ENCODE data around the gene RMND5A.
"Not testable (repeated sequence)": the region's sequence is repeated elsewhere in the genome, so short reads cannot be mapped to it uniquely, and the experiment has no call there.

Gene RMND5A, protein sequence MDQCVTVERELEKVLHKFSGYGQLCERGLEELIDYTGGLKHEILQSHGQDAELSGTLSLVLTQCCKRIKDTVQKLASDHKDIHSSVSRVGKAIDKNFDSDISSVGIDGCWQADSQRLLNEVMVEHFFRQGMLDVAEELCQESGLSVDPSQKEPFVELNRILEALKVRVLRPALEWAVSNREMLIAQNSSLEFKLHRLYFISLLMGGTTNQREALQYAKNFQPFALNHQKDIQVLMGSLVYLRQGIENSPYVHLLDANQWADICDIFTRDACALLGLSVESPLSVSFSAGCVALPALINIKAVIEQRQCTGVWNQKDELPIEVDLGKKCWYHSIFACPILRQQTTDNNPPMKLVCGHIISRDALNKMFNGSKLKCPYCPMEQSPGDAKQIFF
- total RNA-seq, result 125 to 144 reads per million in 2 experiments

DNA sequence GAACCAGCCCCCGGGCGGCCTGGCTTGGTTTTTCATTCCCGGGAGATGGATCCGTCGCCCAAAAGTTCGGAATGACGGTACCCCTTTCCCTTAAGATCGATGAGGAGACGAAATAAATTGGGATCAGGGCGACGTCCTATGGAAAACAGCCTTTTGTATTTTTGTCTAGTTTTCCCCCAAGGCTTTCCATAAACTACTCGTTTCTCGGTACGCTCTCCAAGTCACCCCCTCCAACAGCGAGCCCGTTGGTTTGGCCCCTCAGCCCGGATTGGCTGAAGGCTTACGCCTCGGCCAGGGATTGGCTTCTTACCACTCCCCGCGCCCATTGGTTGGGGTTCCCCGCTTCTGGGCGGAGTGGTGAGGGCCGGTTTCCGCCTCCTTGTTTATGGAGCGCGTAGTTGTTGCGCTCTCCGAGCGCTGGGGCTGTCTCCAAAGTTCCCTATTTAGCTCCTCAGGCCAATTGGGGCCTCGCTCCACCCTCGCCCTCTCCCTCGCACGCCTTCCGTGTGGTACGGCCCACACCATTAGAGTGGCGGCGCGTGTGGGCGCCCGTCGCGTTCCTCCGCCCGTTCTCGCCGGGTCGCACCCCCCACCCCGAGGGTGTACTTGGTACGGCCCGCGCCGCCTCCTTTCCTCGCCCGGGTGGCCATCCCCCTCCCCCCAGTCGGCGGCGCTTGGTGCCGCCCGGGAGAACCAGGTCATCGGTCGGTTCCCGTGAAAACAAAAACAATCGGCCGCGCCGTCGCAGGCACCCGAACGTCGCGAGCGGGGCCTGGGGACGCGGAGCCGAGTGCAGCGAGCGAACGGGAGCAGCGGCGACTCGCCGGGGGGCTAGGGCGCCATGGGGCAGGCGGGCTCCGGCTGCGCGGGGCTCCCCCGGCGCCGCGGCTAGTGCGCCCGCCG, at the start of gene RMND5A:
Gene RMND5A, plus strand, starts transcription at position 655 of the 903 bp plus-strand sequence. CDS start 377 bp downstream, outside the sequence.
- peak; percentile 87 for DNase-seq (ENCODE audit: low read depth)

DNA sequence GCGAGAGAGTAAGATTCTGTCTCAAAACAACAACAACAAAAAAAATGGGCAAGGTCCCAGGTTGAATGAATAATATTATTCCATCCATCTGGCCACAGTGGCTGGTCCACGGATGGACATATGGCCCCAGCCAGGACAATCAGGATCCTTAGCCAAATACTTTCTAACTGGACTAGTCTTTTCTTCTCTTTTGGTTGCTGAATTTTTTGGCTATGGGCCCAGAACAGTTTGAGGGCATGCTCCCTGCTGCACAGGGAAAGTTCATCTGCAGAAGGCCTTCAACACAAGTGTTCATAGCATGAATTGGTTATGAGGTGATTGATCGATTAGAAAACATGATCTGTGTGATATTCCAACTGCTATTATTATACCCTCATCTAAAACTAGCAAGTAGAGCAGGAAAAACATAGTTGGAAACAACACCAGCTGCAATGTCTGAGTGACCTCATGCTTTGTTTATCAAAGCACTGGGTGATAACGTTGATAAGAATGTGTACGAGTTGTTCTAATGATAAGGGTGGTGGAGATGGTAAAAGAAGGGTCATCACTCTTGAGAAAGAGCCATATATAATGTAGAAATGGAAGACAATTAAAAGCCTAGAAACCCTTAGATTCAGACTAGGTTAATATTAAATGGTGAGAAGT, 48.6 kb upstream of the RMND5A start:
- no peak for DNase-seq (ENCODE audit: low read depth)

DNA sequence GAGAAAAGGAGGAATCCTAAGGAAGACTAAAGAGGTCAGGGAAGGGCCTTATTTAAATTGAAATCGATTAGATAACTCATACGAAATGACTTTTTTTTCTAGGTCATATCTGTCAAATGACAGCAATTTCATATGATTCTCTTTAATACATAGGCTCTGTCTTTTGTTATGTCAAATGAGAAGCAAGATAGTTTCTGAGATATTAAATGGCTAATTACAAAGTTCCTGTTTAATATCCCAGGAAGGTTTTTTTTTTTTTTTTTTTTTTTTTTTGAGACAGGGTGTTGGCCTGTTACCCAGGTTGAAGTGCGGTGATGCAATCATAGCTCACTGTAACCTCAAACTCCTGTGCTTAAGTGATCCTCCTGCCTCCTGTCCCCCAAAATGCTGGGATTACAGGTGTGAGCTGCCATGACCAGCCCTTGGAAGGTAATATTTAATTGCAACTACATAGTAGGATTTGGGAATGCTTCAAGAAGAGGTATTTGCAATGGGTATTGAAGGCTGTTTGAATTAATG, 48.0 kb upstream of the RMND5A start:
- DNase-seq (ENCODE audit: low read depth), result no peak

DNA sequence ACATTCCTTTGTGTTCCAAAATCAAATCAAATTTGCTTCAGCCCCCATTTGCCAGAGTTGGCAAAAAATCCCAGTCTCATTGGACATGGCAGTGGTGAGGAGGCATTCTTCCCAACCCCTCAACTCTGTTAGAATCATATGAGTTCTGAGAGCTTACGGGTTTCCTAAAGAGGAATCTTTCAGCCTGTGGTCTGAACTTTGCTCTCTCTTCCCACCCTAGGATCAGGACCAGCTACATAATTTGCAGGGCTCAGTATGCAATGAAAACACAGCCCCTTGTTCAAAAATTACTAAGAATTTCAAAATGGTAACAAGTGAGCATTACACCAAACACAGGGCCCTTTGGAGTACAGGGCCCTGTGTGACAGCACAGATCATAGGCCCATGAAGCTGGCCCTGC, 47.1 kb upstream of the RMND5A start:
- no peak for DNase-seq (ENCODE audit: low read depth)

DNA sequence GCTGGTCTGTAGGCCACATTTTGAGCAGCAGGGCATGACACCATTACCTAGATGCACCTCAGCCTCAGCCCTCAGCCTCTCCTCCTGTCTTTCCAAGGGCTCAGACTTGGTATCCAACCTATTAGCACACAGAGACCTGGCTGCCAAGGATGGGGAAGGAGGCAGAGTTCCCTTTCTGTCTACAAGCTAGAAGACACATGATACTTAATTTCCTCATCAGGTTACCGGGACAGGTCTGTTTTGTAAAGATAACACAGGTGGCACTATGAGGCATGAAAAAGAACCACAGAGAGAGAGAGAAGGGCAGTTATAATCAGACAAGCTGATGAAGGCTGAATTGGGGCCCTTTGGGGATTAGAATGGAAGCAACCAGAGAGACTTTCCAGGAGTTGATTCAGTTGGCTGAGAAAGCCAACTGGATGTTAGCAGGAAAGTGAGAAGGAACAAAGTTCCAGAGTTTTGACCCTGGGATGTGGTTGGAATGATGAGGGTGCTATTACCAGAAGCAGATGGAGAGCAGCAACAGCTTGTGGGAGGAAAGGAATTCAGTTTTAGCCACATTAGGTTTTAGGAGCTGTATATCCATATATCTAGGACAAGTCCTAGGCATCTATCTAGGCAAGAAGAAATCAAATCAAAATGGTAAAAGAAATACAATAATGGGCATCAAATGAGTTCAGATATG, 46.0 kb upstream of the RMND5A start:
- DNase-seq (ENCODE audit: low read depth), result no peak

DNA sequence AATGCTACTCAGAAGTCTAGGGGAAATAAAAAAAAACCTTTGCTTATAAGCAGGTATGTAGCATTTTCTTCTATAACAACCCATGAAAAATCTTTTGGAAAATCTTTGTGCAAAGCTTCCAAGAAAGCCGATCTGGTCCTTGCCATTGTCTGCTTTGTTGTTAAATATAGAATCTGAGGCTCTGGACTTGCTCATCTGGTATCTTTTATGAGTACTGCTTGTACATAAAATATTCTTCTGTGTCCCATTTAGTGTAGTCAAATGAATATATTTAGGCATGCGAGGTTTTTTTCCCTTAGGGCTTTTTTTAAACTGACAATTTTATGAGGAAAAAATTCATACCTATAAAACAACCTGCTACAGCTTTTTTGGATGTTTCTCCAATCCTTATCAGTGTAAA, 45.0 kb upstream of the RMND5A start:
- DNase-seq (ENCODE audit: low read depth), result no peak

DNA sequence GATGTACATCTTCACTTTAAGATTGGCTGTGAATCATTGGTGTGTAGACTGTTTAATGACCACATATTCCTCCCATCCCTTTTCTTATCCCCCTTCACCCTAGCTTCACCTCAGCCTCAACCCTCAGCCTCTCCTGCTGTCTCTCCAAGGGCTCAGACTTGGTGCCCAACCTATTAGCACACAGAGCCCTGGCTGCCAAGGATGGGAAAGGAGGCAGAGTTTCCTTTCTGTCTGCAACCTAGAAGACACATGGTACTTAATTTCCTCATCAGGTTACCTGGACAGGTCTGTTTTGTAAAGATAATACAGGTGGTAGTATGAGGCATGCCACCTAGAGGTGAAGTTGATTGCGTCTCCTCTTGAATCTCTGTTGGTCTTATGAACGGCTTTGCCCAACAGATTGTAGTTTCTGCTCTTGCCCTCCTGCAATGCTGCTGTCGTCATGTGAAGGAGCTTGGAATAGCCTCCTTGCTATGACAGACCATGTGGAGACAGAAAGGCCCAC, 44.5 kb upstream of the RMND5A start:
- DNase-seq (ENCODE audit: low read depth), result no peak

DNA sequence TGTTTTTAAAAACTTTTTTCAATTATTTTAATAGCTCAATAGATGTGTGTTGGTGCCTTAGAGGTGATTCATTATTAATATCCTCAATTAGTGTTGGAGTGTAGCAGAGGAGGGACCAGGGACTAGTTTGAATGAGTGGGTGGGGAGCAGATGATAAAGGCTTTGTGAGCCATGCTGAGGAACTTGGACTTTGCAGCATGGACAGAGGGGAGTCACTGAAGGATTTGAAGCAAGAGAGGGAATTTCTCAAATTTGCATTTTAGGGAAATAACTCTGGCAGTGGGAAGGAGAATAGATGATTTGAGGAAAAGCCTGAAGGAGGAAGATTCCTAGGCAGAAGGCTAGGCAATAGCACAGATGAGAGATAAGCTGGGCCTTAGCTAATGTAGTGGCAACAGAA, 42.3 kb upstream of the RMND5A start:
- DNase-seq (ENCODE audit: low read depth), result no peak

DNA sequence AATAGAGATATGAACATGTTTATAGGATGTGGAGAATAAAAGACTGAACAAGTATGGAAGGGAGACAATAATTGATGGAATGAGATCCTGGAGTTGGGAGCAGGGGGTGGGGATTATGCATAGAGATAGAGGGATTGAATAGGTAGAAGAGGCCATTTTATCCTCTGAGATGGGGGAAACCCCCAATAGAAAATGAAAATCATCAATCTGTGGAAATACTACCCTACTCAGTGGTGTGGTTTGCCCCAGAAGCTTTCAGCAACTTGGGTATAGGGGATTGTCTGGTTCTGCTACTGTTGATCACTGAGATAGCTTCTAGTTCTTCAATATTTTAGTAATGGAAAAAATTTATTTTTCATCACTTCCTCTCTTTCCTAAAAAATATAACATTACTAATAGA, 41.1 kb upstream of the RMND5A start:
- DNase-seq (ENCODE audit: low read depth), result no peak

DNA sequence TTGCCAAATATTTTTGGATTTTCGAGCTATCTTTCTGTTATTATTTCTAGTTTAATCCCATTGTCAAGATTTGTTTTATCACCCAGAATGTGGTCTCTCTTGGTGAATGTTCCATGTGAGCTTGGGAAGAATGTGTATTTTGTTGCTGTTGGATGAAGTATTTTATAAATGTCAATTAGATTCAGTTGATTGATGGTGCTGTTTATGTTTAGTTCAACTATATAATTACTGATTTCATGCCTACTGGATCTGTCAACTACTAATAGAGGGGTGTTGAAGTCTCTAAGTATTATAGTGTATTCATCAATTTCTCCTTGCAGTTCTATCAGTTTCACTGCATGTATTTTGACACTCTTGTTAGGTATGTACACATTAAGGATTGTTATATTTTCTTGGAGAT, 34.7 kb upstream of the RMND5A start:
- DNase-seq (ENCODE audit: low read depth), result no peak

DNA sequence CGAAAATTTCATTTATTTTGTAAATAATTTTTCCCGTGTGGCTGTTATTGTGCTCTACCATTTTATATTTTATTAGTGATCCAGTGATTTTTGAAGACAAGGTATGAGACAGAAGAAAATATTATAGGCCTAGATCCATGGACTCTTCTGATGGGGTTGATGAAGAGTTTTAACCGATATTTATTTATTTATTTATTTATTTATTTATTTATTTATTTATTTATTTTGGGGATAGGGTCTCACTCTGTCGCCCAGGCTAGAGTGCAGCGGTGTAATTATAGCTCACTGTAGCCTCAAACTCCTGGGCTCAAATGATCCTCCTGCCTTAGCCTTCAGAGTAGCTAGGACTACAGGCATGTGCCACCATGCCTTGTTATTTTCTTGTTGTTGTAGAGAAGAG, 33.6 kb upstream of the RMND5A start:
- no peak for DNase-seq (ENCODE audit: low read depth)

DNA sequence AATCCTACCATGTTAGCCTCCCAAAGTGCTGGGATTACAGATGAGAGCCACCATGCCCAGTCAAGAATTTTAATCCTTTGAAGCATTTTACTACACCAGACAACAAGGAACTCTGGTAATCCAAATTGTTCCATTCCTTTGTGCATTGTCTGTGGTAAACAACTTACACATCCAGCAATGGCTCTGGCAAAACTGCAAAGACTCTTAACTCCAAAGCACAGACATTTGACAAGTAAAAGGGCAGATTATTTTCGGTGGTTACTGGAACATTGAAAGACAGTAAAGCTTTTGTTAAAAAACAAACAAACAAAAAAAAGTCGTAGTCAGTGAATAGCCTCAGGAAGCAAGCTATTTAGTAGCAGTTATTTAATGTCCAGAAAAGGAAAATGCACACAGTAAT, 33.2 kb upstream of the RMND5A start:
- DNase-seq (ENCODE audit: low read depth), result no peak

DNA sequence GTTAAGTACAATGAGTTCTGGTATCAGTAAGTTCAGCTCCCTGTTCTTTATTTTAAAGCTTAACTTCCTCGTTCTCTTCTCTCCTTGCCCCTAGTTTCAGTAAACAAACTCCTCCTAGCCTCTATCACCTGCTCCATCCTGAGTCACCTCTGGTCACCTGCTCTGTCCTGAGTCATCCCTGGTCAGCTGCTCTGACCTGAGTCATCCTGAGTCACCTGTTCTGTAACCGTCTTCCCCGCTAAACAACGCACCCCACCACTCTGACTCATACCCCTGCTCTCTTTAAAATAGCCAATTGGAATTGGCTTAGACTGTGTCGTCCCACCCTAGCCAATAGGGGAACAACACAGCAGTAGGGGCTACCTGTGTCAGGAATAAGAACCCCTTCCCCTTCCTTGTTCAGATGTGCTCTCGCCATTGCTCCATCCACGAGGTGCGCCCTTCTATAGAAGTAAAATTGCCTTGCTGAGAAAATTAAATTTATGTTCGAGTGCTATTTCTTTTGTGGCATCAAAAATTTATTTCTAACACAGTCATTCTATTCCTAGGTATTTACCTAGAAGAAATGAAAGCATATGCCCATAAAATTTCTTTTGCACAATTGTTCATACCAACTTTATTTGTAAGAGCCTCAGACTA, 24.9 kb upstream of the RMND5A start:
- no peak for DNase-seq (ENCODE audit: low read depth)

DNA sequence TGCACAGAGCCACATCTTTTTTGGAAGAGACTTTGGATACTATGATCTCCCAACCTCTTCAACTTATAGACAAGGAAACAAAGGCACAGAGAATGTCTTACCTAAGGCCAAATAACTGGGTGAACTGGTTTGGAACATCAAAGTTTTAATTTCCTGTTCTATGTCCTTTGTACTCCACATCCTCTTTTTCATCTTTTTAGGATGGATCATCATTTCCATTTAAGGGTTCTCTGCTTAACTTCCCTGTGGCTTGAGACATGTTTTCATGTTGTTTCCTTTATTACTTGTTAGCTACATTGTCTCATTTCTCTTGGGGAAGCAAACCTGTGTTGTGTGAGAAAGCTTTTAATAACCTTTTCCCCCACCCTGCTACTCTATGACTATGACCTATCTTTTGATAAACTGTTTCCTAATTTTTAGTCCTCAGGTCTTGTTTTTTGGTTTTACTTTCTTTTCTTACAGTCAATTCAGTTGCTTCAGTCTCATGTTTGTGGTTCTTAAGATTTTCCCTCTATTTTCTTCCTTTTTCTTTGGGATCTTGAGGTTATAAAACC, 22.5 kb upstream of the RMND5A start:
- no peak for DNase-seq (ENCODE audit: low read depth)

DNA sequence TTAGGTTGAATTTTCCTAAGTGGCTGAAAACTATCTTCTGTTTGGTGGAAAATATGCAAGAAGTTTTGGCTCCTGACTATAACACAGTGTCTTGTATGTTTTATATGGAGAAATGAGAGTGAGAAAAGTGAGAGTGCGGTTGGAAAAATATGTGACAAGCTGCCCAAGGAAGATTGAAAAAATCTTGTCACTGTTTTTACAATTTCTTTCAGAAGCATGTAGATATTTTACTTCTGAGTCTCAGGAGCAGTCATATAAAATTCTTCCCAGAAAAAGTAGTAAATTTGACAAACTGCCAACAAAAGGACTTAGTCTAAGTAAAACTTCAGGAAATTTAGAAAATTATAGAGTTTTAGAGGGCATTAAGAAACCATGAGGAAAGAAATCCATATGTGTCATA, 19.4 kb upstream of the RMND5A start:
- DNase-seq (ENCODE audit: low read depth), result no peak

DNA sequence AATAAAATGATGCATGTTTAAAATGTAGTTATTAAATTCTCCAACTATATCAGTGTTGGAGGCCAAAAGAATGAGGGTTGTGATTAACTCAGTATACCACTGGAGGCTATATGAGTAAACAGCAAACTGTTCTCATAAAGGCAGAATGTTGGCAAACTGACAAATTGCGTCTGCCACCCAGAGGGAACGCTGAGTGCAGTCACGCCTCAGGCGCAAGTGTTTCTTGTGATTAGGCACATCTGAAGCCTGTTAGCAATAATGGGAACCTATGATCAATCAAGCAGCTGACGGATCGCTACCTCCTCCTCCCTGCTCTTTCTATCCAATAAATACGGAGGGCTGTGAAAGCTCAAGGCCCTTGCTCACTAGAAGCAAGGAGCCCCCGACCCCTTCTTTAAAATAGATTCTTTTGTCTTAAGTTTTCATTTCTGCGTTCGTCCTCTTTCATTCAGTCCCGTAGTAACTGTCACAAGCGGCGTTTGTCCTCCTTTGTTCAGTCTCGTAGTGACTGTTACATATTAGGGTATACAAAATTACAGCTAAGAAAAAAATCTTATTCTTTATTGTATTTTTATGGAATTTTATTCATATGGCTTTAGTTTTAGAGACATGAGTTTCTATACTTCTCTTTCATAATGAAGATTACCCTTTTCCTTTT, 16.3 kb upstream of the RMND5A start:
- DNase-seq (ENCODE audit: low read depth), result no peak

DNA sequence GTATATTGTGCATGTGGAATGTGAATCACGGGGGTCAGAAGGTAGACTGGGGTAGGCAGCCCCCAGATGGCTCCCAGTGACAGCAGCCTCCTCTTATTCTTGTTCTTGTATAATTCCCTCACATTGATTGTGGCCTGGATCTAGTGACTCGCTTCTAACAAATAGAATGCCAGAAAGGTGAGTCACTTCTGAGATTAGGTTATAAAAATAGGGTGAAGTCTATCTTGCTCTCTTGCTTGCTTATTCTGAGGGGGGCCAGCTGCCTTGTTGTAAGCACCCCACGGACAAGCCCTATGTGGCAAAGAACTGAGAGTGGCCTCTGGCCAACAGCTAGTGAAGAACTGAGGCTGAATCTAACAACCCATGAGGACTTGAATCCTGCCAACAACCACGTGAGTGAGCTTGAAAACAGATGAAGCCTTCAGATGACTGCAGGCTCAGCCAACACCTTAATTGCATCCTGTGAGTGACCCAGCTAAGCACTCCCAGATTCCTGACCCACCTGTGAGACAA, 15.6 kb upstream of the RMND5A start:
- DNase-seq (ENCODE audit: low read depth), result no peak

DNA sequence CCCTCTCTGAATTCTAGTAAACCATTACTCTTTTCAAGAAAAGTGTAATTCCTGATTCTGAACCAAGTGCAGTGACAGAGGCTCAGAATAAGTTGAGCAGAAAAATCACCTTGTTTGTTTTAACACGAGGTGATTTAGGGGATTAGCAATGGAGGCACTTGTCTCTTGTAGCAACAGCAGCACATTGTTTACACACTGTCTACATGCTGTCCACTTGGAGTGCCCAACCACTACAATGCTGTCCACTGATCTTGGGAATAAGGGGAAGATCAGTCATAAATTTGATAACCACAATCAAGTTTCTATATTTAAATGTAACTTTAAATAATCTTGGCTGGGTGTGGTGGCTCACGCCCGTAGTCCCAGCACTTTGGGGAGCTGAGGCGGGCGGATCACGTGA, 13.9 kb upstream of the RMND5A start:
- DNase-seq (ENCODE audit: low read depth), result no peak

DNA sequence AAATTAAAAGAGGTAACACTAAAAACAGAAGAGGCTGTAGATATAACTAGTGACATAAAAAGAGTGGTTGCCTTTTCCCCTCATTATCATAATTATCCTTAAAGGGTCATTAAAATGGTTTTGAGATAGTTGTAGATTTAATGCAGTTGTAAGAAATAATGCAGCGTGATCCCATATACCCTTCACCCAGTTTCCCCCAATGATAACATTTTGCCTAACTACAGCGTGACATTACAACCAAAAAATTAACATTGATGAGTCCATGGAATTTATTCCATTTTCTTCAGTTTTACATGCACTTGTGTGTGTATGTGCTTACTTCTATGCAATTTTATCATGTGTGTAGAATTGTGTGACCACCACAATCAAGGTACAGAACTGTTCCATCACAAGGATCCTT, 13.2 kb upstream of the RMND5A start:
- no peak for DNase-seq (ENCODE audit: low read depth)

DNA sequence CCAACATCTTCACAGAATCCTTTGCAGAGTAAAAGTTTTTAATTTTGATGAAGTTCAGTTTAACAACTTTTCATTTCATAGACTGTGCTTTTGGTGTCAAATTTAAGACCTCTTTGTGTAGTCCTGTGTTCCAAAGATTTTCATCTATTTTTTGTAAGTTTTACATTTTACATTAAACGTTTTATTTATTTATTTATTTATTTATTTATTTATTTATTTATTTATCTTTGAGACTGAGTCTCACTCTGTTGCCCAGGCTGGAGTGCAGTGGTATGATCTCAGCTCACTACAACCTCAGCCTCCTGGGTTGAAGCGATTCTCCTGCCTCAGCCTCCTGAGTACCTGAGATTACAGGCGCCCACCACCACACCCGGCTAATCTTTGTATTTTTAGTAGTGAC, 12.0 kb upstream of the RMND5A start:
- DNase-seq (ENCODE audit: low read depth), result not testable (repeated sequence)

Data from T follicular helper cell (primary cell).